ENCODE data around the gene KLHL2. TPM values are rescaled to one million over a fixed set of nuclear protein-coding genes. Genes with fewer than 3 reads are reported as not detected.

Gene KLHL2
- total RNA-seq, 4 donors from 2014 or later, result 12.5 to 16.4 (median 14.1) TPM

- TF ChIP-seq POLR2AphosphoS5 (IDR thresholded peaks at IDR 0.05) (no peak), POLR2A (IDR thresholded peaks at IDR 0.05) (no peak), EP300 (IDR thresholded peaks at IDR 0.05) (no peak)
- TF ChIP-seq, protein P1, sequence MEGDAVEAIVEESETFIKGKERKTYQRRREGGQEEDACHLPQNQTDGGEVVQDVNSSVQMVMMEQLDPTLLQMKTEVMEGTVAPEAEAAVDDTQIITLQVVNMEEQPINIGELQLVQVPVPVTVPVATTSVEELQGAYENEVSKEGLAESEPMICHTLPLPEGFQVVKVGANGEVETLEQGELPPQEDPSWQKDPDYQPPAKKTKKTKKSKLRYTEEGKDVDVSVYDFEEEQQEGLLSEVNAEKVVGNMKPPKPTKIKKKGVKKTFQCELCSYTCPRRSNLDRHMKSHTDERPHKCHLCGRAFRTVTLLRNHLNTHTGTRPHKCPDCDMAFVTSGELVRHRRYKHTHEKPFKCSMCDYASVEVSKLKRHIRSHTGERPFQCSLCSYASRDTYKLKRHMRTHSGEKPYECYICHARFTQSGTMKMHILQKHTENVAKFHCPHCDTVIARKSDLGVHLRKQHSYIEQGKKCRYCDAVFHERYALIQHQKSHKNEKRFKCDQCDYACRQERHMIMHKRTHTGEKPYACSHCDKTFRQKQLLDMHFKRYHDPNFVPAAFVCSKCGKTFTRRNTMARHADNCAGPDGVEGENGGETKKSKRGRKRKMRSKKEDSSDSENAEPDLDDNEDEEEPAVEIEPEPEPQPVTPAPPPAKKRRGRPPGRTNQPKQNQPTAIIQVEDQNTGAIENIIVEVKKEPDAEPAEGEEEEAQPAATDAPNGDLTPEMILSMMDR (IDR thresholded peaks at IDR 0.05), result no peak
- no peak for DNase-seq (ENCODE audit: low spot score in 2 of 2)
- Histone ChIP-seq H3K27me3 (no peaks in the 10 kb centered on the region), H3K9me3 (no peaks in the 10 kb centered on the region), H3K36me3 (no peaks in the 10 kb centered on the region), H3K27ac (no peak overlapping the region), H3K4me1 (no peaks in the 10 kb centered on the region), H3K4me3 (no peak overlapping the region)
- WGBS, result 72% methylated on average over 5 of the region's 5 CpGs
These were observed 162.2 kb downstream of the KLHL2 start for GRCh38 chr4:165369522-165369921.

DNA sequence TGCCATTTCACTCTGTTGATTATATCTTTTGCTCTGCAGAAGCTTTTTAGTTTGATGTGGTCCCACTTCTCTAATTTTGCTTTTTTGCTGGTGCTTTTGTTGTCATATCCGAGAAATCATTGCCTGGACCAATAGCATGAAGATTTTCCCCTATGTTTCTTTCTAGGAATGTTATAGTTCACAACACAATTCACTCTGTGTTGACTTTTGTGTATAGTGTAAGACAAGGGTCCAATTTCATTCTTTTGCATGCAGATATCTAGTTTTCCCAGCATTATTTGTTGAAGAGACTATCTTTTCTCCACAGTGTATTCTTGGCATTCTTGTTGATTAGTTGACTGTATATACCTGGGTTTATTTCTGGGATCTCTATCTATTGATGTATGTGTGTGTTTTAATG lies 163.2 kb downstream of the KLHL2 start:
- H3K4me1 ChIP-seq, result no peaks in the 10 kb centered on the region
- H3K4me3 ChIP-seq, result no peak overlapping the region
- no peak overlapping the region for H3K27ac ChIP-seq
- WGBS, result 82% methylated on average over 1 of the region's 1 CpG
- no peaks in the 10 kb centered on the region for H3K36me3 ChIP-seq
- no peaks in the 10 kb centered on the region for H3K27me3 ChIP-seq
- TF ChIP-seq POLR2A (IDR thresholded peaks at IDR 0.05) (no peak), POLR2AphosphoS5 (IDR thresholded peaks at IDR 0.05) (no peak), EP300 (IDR thresholded peaks at IDR 0.05) (no peak)
- TF ChIP-seq, protein P1 (IDR thresholded peaks at IDR 0.05), result no peak
- no peaks in the 10 kb centered on the region for H3K9me3 ChIP-seq
- no peak for DNase-seq (ENCODE audit: low spot score in 2 of 2)

Other genes with a start within 250 kb of the KLHL2 start
- not detected for gene TRIM61, start 229.9 kb upstream of the KLHL2 start, total RNA-seq
- not detected for gene TRIM60, start 175.6 kb upstream of the KLHL2 start, total RNA-seq
- gene TRIM75, start 153.7 kb upstream of the KLHL2 start, total RNA-seq, result not detected
- 10 to 100 TPM in 2 of 4 donors, 1 to 10 TPM in 2; 7.0 to 10.9 (median 10.0) TPM for gene TMEM192, start 94.7 kb upstream of the KLHL2 start, total RNA-seq
- 100 to 1,000 TPM in 3 of 4 donors, 10 to 100 TPM in 1; 48.8 to 173 (median 133) TPM for gene MSMO1, start 120.1 kb downstream of the KLHL2 start, total RNA-seq
- gene CPE, start 171.4 kb downstream of the KLHL2 start, total RNA-seq, result 10 to 100 TPM; 22.3 to 33.5 (median 30.9) TPM